Measurements from ENCODE around the gene PDE9A.
"Not testable (repeated sequence)": the region's sequence is repeated elsewhere in the genome, so short reads cannot be mapped to it uniquely, and the experiment has no call there.

The PDE9A gene

DNA sequence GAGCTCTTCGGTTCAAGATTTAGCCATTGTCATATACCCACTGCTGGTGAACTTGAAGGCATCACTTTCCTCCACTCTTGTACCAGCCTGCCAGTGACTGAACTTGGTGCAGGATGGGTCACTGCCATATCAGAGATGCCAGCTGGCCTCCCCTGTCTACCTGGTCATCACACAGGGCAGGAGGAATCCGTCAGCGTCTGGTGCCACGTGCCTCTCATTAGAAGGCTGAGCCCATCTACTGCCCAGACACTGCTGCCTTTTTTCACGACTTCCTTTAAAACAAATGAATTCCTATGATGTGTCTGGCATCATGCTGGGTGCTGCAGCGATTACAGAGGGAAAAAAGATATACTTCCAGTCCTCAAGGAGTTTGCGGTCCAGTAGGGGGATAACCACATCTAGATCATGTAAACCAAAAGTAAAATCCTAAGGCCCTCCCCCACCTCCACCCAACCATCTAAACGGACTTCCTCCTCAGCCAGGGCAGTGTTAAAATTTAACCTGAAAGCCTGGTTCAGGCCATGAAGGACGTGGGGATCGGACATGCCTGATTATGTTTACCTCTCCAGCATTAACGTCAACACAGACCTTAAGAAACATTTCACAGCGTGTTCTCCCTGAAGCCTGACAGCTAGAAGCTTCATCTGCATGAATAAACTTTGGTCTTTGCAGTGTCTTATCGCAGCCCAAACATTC lies 29.2 kb upstream of the PDE9A start:
- DNase-seq (ENCODE audit: low read depth in 2 of 2) = no peak

DNA sequence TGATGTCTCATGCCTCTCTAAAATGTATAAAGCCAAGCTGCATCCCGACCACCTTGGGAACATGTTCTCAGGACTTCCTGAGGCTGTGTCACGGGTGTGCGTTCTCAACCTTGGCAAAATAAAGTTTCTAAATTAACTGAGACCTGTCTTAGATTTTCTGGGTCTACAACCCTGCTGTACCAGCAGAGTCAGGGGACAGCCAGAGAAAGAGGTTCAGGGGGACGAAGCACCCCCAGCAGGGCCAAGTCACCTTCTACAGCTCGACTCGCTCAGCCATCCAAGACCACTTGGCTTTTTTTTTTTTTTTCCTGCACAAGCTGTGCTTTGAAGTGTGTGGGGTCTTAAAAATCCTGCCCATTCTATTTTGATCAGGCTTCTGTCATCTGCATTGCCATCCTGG lies 28.5 kb upstream of the PDE9A start:
- no peak for DNase-seq (ENCODE audit: low read depth in 2 of 2)

DNA sequence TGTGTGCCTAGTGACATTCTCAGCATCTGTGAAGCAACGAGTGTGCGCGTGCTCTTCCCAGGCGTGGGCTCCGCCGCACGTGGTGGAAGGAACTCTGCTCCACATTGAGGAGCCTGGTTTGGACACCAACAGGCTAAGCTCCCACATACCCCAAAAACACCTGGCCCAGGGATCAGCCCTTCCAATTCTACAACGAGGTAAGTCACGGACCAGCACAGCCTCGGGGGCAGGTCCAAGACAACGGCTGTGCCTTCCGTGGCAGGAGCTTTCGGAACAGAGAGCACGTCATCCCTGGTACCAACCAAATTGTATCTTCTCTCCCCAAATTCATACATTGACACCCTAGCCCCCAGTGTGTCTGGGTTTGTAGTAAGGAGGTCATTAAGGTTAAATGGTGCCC lies 27.2 kb upstream of the PDE9A start:
- DNase-seq (ENCODE audit: low read depth in 2 of 2) = no peak

DNA sequence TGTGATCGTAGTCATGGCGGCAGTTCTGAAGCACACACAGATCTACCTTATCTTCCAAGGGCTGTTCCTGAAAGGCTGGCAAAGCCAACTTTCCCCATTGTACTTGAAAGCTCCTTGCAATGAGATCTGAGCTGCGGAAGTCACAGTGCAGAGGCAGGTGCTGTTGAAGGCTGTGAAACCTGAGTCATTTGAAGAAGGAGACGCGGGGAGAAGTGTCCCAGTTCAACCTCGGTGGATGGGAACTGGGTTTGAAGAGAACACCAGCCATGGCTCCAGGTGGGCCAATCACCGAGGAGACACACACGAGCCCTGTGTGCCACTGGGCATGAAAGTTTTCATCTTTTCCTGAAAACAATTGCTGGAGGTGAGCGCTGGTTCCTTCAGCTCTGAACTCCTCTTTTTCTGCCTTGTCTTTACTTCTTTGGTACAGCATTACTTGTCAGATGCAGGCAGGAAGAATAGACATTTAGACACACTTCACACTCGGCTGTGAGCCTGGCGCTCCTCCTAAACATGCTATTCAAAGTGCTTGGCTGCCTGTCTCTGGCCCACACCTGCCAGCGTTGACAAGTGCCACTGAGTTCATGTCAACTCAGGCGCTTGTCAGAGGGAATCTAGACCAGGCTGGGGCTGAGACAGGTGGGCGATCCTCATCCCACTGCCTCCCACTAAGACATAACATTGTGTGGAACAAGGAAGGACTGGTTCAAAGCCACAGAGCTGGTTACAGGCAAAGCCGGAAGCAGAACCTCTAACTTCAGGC lies 25.7 kb upstream of the PDE9A start:
- DNase-seq (ENCODE audit: low read depth in 2 of 2) = no peak

DNA sequence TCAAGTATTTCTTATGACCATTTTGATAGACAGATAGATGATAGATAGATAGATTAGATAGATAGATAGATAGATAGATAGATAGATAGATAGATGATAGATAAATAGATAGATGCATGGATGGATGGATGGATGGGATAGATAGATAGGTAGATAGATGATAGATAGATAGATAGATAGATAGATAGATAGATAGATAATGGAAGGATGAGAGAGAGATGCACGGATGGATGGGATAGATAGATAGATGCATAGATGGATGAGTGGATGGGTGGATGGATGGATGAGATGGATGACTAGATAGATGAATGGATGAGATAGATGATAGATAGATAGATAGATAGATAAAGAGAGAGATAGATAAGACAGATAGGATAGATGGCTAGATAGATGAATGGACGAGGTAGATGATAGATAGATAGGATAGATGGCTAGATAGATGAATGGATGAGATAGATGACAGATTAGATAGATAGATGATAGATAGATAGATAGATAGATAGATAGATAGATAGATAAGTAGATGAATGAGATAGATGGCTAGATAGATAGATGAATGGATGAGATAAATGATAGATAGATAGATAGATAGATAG lies 24.9 kb upstream of the PDE9A start:
- DNase-seq (ENCODE audit: low read depth in 2 of 2) = not testable (repeated sequence)

DNA sequence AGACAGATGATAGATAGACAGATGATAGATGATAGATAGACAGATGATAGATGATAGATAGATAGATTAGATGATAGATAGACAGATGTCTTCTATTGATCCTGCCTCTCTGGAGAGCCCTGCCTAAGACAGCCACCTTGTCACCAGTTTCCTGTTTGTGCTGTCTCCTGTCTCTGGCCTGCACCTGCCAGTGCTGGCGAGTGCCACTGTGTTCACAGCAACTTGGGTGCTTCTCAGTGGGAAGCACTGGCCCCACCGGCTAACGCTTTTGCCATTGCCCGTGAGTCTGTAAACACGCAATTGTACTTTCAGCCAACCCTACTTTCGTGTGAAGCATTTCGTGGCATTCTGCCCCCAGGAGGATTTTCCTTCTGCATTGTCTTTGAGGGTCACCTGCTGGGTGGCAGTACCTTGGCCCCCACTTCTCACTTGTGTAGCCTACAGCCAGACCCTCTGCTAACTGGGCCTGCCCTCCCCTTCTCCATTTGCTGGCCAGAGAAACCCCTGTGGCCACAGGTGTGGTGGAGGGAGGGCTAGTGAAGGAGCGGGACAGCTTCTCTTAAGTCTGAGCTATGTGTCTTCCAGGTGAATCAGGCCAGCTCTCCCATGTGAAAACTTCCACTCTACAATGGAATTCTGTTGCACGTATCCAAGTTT lies 23.4 kb upstream of the PDE9A start:
- no peak for DNase-seq (ENCODE audit: low read depth in 2 of 2)

DNA sequence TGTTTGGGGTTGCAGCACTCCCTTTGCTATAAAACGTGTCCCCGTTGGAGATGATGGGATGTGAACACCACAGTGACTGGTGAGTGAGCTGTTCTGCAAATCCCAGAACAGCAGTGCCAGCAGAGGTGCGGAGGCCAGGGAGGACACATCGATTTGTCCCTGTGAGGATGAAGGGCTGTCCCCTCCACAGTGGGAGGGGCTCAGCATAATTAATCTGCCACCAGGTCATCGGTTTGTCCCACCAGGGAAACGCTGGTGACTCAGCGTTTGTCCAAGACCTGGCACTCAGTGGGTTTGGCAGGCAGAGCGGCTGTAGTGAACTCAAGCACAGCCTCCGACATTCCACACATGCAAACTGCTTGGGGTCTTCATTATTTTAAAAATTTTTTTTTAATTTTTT lies 22.8 kb upstream of the PDE9A start:
- DNase-seq (ENCODE audit: low read depth in 2 of 2) = no peak

DNA sequence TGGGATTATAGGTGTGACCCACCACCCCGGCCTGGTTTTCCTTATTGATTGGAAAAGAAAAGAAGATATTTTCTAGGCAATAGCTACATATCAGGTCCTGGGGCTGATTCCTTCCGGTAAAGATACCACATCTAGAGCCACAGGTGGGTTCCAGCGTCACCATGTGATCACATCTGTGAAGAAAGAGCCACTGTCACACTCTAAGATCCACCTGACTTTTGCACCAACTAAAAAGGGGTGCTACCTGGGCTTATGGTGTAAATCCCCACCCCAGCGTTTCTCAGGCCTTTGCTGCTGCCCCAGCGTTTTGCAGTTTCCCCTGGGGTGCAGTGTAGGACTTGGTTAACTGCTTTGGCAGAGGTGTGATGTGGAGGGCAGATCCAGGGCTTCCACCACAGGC lies 22.3 kb upstream of the PDE9A start:
- no peak for DNase-seq (ENCODE audit: low read depth in 2 of 2)

DNA sequence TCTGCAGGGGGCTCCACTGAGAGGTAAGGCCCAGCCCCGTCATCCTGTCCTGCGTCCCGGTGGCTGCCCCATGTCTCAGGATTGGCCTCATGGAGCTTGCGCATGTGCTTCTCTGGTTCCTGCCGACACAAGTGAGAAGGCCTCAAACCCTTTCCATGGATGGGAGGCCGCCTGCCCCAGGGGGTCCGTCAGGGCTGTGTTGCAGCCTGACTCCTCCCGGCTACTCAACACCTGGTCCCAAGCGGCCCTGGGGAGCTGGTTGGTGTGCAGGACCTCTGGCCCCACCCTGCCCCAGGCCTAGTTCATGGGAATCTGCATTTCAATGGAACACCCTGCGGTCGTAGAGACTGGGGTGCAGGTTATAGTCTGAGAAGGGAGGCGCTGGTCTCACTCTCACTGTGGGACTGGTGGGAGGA lies 21.1 kb upstream of the PDE9A start:
- DNase-seq (ENCODE audit: low read depth in 2 of 2) = no peak

DNA sequence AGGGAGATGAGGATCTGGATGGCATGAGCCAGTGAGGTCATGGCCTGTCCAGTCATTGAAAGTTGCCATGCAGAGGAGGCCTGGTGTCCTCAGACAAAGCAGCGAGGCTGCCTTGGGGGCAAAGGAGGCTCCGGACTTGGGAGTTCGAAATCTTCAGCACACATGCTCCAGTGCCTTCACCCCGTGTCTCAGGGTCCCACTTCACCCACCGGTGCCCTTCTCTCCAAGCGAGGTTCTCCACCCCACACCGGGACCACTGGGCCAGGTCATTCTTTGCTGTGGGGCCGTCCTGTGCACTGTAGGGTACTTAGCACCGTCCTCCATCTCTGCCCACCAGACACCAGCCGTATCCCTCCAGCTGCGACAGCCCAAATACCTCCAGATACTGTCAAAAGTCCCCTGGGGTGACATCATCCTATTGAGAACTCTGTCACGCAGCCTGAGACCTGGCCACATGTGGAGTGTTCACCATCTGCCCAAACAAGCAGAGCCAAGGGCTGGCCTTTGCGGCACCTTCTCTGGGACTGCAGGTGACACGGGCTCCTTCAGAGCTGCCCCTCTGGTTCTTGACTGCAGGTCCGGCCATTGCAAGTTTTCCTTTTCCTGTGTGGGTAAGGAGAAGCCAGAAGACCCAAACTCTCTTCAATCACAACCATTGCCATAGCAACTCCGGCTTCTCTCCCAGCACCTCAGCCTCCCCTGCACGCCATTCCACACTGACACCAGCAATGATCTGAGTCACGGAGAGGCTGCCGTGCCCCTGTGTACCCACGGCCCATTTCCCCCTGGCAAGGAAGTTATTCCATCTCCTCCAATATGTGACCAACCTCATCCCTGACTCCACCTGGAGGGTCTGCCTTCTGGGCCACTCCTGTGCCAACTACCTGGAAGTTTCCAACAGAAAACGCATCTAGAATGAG lies 20.4 kb upstream of the PDE9A start:
- DNase-seq (ENCODE audit: low read depth in 2 of 2) = no peak

DNA sequence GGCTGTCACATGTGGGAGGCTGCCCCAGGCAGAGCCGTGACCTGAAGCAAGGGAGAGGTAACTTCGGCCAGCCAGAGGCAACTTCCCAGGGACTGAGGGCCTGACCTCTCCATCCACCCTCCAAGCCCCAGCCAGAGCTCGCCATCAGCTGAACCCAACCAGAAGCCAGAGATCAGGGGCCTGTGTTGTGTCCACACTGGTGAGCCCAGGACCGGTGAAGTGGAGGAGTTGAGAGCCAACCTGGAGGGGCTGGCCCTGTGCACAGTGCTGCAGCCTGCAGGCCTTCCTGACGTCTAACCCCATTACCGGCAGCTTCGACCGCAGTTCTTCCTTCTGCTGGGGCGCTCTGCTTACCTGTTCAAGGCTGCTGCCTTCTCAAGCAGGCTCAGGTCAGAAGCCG lies 19.6 kb upstream of the PDE9A start:
- DNase-seq (ENCODE audit: low read depth in 2 of 2) = no peak

DNA sequence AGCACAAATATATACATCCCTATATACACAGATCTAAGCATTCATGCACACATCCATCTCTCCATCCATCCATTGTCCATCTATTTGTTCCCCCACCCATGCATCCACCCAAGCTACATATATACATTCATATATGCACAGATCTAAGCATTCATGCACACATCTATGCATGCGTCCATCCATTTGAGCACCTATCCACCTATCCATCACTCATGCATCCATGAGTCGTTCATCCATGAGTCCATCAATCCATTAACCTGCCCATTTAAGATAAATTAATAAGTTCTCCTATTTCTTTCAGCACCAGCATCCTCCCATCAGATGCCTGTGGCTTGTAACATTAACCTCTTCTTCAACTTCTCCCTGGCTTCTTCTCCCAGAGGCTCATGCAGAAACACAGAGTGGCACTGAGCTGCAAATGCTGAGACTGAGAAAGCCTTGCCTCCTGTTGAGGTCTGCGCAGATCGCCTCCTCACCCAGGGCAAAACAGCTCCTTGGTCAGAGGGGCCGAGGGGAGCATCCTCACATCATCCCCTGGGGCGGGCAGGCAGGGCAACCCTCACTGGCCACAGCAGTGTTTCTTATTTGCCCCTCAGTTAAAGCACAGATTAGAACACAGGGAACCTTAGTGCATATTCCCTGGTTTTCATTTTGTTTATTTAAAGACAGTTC lies 17.4 kb upstream of the PDE9A start:
- DNase-seq (ENCODE audit: low read depth in 2 of 2) = no peak

DNA sequence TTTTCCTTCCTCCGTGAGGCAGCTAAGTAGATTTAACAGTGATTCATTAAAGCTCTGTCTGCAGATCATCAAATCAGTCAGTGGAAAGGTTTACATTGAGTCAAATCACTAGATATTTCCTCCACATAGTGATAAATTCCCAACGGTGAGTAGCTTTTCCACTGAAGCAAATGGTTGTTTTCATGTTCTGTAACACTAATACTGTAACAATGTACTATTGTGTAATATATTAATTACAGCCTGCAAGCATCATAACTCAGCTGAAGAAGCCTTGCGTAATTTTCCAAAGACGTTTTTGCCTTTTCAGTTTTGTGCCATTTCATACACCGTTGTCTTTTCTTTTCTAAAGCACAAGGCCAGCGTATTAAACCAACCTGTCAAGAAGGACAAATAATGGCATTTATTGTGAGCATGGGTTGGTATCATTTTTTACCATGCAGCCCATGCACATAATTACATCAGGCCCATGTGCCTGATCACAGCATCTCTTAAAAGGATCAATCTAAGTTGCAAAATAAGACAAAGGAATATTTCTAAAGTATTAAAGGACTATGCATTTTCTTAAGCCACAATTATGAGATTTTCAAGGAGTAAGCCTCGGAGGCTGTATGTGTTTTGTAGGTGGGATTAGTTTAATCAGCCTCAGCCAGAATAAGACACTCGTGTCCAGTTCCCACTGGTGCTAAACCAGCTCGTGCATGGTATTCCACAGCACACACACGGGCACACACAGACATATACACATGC lies 16.7 kb upstream of the PDE9A start:
- DNase-seq (ENCODE audit: low read depth in 2 of 2) = no peak

DNA sequence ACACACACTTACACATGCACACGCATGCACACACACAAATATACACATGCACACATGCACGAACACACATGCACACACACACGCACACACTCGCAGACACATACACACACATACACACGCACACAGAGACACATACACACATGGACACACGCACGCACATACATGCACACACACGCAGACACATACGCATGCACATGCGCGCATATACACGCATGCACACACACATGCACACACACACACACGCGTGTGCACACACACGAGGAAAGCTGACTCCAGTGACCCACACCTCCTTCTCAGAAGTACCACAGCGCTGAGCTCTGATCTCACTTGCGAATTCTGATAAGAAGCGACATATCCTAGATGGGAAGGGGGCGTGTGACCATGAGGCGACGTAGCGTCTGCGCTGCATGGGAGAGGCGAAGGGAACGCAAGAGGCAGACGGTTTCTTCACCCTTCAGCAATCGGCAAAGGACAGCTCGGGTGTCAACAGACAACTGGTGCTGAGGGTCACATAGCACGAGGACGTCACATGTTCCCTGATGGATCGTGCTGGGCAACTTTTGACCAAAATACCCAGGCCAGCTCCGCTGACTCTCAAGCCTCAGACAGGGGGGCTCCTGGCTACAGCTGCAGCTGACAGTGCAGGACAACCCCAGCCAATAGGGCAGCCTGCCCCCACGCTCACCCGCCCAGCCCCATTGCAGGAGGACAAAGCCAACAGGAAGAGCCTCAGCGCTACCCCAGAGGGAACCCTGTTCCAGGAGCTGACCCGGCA lies 16.0 kb upstream of the PDE9A start:
- no peak for DNase-seq (ENCODE audit: low read depth in 2 of 2)

DNA sequence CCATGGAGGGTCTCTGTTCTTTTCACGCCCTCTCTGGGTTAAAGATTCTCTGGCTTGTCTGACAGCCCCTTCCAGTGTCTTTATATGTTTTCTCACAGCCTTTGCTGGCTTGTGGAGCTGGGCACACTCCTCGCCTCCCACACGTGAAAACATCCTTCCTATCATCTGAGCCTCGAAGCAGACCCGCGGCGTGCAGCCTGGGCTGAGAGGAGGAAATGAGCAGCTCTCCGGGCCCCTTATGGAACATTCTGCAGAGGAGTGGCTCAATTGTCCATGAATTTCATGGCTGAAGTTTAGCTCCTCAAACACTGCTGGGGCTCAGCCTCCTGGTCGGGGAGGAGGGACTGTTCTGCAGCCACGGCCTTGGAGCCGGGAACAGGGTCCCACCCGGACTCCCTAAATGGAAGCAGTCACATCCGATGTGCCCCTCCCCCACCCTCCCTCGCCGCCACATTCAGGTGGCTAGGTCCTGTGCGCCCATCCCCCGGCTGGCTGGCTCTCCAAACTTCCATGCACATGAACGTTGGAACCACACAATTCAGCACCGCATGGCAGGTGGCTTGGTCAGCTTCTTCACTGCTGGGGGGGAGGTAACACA lies 15.1 kb upstream of the PDE9A start:
- DNase-seq (ENCODE audit: low read depth in 2 of 2) = no peak

DNA sequence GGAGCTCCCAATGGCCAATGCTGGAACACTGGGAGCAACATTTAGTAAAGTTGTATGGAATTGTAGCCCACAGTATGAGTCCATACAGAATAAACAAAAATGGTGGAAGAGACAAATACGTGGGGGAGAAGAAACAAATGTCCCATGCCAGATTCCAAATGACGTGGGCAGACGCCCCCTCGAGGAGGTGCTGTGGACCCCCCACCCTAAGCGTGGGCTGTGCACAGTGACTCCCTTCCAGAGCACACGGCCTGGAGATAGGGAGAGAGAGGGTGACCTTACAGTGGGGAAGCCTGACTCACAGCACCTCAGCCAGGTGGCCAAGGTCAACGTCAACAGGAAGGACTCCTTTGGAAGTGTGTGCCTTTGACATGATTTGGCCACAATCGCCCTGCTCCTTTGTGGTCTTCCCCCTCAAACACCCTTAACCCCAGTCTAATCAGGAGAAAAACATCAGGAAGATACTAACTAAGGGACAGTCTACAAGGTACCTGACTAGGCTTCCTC lies 13.7 kb upstream of the PDE9A start:
- DNase-seq (ENCODE audit: low read depth in 2 of 2) = no peak

DNA sequence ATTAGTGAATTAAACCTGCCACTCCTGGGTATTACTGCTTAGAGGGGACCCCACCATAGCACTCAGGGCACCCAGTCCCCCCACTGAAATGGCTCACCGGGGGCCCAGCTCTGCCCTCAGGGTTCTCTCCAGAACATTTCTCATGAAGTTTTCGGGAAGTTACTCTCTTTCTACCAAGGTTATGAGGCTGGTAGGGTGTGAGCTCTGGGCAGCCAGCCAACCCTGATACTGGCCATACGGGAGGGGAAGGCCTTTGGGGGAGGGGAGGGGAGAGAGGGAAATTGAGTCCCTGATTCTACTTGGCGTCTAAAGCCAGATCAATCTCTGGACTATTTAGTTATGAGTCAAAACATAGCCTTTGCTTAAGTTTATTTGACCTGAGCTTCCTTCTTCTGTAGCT lies 12.9 kb upstream of the PDE9A start:
- no peak for DNase-seq (ENCODE audit: low read depth in 2 of 2)

DNA sequence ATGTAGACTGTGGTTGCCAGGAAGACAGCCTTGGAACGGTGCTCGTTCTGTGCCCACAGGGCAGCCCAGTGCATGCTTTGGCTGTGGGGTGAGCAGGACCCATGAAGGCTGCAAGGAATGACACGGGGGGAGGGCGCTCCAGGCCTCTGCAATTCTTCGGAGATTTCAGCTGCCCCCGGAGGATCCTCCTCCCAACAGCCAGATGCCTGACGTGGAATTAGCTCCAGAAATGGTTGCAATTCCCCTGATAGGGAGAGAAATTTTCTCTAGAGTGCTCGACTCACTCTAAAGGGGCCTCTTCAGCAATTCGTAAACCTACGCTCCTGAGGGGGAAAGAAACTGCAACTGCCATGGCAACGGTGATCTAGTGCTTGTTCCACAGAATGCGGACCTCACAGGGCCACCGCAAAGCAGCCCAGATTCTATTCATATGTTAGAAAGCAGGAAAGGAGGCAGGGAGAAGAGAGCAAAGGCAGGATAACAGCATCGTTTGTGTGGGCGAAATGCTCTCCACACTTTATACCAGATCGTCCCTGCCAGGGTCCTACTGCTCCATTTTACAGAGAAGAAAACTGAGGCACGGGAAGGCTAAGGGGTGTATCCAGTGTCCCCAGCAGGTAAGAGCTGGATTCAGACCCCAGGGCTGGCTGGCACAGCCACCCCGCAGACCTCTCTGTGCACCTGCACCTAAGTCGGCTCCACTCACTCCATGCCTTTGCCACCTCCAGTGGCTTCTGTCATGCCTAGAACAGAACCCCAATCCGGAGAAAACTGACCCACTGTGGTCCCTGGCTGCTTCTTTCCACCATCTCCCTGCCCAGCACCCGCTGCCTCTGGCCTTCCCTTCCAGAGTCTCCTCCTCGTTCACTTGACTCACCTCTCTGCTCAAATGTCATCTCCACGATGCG lies 11.9 kb upstream of the PDE9A start:
- no peak for DNase-seq (ENCODE audit: low read depth in 2 of 2)

All from stimulated activated CD4-positive, alpha-beta T cell treated with anti-CD3 and anti-CD28 coated beads, Interleukin-1b, Interleukin-23, amount 100 ng/mL, for 4 hours (primary cell).